ENCODE results near the gene HLA-DQA2. TPM values are rescaled to one million over a fixed set of nuclear protein-coding genes. Genes with fewer than 3 reads are reported as not detected.
A peak's percentile ranks its signal among the peaks of the same experiment; 100 is the strongest.

The HLA-DQA2 gene
- total RNA-seq, 1 experiment from 2014 or later, result not detected

GRCh38 chr6:32785781-32786533 is 44.8 kb downstream of the HLA-DQA2 start:
- no peak overlapping the region for H3K4me3 ChIP-seq (ENCODE audit: low read depth, low read length)
- H3K36me3 ChIP-seq (ENCODE audit: control insufficient read depth, insufficient read depth, low read length), result no peaks in the 10 kb centered on the region
- no peak overlapping the region for H3K4me3 Mint-ChIP-seq (ENCODE audit: unreplicated experiment)
- no peaks in the 10 kb centered on the region; the same call in 1 of the 2 replicates for H3K9me3 ChIP-seq
- peaks cover 5% of the 10 kb centered on the region for H3K27me3 Mint-ChIP-seq (ENCODE audit: insufficient read depth, unreplicated experiment)
- no peaks in the 10 kb centered on the region for H3K27me3 ChIP-seq (replicated peaks; ENCODE audit: control insufficient read depth, insufficient read depth, low read length)
- no peak overlapping the region for H3K27ac Mint-ChIP-seq (ENCODE audit: unreplicated experiment)
- DNase-seq, result peak; percentile 48 to 66
- BruUV-seq (replicated peaks), result no TSS peak
- no peaks in the 10 kb centered on the region for H3K4me1 ChIP-seq
- ChIA-PET CTCF (interaction anchor here (1.0 to 1.2 kb wide), 2 partner anchors 82 to 86 kb away, joined by 9 to 11 read pairs; no protein-coding TSS in a partner anchor), POLR2A (no interaction called here)
- H3K4me1 Mint-ChIP-seq (ENCODE audit: low read depth, unreplicated experiment), result no peaks in the 10 kb centered on the region
- H3K9me3 Mint-ChIP-seq (ENCODE audit: unreplicated experiment), result no peaks in the 10 kb centered on the region
- TF ChIP-seq CTCF (IDR thresholded peaks at IDR 0.05; ENCODE audit: insufficient read depth in 1 of 2, low read depth in 1 of 2, low read length in 1 of 2, severe bottlenecking in 1 of 2, unreplicated experiment in 1 of 2), result peak; percentile 56 to 71
- intact Hi-C loops (cut with micrococcal nuclease; ENCODE audit: unreplicated experiment), result loop anchor here (1.0 to 5.0 kb wide), 3 partner anchors 84 to 371 kb away; no protein-coding TSS in a partner anchor
- no peaks in the 10 kb centered on the region for H3K36me3 Mint-ChIP-seq (ENCODE audit: insufficient read depth, unreplicated experiment)

GRCh38 chr6:32790306-32790705 is 49.1 kb downstream of the HLA-DQA2 start:
- POLR2A ChIA-PET, result no interaction called here

More at GRCh38 chr6:32790306-32790705, 49.1 kb downstream of the HLA-DQA2 start:
- CTCF ChIA-PET, result no interaction called here
- intact Hi-C loops (cut with micrococcal nuclease; ENCODE audit: unreplicated experiment), result loop anchor here (10.0 kb wide), 1 partner anchor 546 kb away; no protein-coding TSS in a partner anchor
- peaks cover 9% of the 10 kb centered on the region for H3K27me3 Mint-ChIP-seq (ENCODE audit: insufficient read depth, unreplicated experiment)
- Histone ChIP-seq H3K9me3 (no peaks in the 10 kb centered on the region; the same call in 1 of the 2 replicates), H3K27me3 (replicated peaks; ENCODE audit: control insufficient read depth, insufficient read depth, low read length) (no peaks in the 10 kb centered on the region), H3K4me3 (ENCODE audit: low read depth, low read length) (no peak overlapping the region), H3K36me3 (ENCODE audit: control insufficient read depth, insufficient read depth, low read length) (no peaks in the 10 kb centered on the region), H3K4me1 (no peaks in the 10 kb centered on the region)
- no peaks in the 10 kb centered on the region for H3K9me3 Mint-ChIP-seq (ENCODE audit: unreplicated experiment)
- no peak for TF ChIP-seq CTCF (IDR thresholded peaks at IDR 0.05; ENCODE audit: insufficient read depth in 1 of 2, low read depth in 1 of 2, low read length in 1 of 2, severe bottlenecking in 1 of 2, unreplicated experiment in 1 of 2)
- no peak for DNase-seq
- no peak overlapping the region for H3K4me3 Mint-ChIP-seq (ENCODE audit: unreplicated experiment)
- no TSS peak for BruUV-seq (replicated peaks)
- H3K27ac Mint-ChIP-seq (ENCODE audit: unreplicated experiment), result no peak overlapping the region
- H3K36me3 Mint-ChIP-seq (ENCODE audit: insufficient read depth, unreplicated experiment), result no peaks in the 10 kb centered on the region
- no peaks in the 10 kb centered on the region for H3K4me1 Mint-ChIP-seq (ENCODE audit: low read depth, unreplicated experiment)
